Activated CD8-positive, alpha-beta memory T cell treated with anti-CD3 and anti-CD28 coated beads for 4 hours (primary cell): ENCODE measurements around the gene TARS2.

Experiments used
- DNase-seq, 2 donors: peaks; one replicate each; pipeline ENCODE4 v3.0.0-alpha.2; 2020; ENCODE audit warnings: low read depth in 2 of 2

TARS2 gene

DNA sequence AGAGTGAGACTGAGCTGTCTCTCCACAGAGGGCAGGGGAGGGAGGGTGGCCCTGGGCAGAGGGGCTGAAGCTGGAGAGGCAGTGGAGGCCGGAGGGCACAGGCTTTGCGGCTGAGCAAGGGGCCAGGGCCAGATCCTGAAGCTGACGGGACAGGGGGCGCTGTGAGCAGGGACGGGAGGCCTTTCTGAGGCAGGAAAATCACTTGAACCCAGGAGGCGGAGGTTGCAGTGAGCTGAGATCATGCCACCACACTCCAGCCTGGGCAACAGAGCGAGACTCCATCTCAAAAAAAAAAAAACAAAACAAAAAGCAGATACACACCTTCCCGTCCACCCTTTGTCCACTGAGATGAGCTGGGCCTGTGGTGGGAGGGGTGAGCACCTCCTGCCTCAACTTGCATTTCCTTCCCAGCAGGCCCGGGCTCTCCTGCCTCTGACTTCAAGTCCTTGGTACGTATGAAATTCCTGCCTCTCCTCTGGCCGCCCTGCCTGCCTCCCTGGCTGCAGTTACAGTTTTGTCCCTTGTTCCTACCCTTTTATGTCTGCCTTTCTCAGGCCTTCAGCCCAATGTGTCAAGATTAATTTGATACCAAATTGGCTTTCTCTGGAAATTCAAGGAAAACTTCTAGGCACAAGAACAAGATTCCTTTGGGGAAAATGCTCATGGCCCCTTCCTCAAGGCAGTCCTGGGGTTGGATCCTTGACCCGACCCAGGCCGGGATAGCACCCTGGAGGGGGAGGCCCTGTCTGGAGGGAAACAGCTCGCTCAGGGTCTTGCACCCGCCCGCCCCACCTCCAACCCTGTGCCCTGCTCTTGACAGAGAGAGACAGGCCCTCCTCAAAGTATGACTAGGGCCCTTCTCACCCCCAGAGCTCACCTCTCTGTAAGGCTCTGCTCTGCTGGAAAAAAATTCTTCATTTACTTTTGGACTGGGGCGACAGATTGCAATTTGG lies 50.8 kb downstream of the TARS2 start:
- DNase-seq: no peak

DNA sequence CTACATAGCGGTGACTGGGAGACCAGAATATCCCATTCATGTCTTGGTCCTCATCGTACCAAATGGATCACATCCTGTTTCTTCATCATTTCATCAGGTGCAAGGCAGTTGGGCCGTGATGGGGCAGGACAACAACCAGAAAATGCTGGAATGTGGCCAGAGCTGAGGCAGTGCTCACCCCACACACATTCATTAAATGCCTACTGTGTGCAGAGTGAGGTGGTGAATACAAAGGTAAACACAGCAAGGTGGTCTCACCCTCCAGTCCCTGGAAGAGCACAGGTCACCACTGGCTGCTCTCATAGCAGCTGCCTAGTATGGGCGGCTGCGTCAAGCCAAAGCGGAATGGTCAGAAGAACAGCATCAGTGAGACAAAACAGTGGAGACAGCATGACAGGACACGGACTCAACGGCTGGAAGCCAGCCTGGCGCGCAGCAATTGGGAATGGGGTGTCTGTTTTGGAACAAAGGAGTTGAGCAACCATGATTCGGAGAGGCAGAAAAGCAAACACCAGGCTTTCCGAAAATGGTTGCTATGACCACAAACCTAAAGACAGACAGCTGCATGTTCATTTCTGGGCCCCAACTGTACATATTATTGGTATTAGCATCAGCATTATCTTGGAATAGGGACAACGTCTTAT lies 56.4 kb downstream of the TARS2 start:
- DNase-seq: no peak

DNA sequence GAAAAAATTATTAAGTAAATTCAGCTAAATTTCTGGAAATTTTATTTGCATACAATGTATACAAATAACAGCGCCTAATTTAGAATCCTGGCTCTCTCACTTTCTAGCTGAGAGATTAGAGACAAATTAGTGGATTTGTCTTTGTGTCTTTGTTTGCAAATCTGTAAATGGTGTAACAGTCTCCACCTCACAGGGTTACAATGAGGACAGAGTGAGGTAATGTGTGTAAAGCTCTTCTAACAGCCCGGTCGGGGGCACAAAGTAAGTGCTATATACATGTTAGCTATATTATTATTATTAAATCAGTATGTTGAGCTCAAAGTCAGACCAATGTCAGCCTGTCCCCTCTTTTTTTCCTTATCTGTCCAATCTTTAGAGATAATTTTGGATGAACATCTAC lies 57.0 kb downstream of the TARS2 start:
- no peak for DNase-seq

DNA sequence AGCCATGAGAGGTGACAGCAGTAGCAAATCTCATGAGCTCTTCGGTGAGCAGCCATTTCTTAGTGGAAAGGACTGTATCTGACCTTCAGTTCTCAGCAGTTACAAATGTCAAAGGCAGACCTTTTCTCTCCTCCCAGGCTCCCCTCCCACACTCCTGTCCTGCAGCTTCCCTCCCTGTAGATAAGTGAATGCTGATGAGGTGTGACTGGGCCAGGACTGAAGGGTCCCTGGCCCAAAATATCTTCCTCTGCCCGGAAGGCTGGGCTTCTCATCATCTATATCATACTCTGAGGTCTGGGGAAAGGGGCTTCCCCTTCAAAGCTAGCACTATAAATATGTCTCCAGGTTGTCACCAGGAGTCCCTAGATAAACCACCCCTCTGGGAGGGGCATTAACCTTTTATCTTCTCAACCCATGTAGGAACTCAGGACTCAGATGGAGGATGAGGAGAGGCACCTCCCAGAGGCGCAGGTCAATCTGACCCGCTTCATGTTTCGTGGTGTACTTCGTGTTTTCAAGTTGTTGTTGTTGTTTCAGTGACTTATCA lies 58.3 kb downstream of the TARS2 start:
- no peak for DNase-seq

DNA sequence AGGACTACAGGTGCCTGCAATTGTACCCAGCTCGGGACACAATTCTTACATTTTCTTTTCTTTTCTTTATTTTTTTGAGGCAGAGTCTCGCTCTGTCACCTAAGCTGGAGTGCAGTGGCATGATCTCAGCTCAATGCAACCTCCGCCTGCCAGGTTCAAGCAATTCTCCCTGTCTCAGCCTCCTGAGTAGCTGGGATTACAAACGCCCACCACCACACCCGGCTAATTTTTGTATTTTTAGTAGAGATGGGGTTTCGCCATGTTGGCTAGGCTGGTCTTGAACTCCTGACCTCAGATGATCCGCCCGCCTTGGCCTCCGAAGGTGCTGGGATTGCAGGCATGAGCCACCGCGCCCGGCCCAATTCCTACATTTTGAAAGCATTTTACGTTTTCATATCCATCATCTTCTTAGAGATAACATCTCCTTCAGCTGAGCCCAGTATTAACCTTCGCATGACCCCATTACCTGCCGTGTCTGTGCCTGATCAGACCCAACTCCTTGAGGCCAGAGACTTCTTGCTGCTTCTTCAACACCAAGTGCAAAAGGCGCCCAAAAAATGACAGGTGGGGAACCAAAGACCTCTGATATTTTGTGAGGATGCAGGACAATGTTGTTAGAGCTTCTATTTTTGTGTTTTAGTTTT lies 59.2 kb downstream of the TARS2 start:
- no peak for DNase-seq

DNA sequence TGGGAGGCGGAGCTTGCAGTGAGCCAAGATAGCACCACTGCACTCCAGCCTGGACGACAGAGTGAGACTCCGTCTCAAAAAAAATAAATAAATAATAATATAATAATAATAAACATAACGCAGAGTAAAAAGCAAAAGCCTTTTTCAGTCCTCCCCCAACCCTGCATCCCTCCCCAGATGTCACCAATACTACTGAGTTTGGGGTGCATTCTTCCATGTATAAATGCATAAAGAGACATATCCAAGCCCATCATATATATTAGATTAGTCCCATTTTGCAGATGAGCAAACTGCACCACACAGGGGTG lies 61.1 kb downstream of the TARS2 start:
- DNase-seq: no peak

DNA sequence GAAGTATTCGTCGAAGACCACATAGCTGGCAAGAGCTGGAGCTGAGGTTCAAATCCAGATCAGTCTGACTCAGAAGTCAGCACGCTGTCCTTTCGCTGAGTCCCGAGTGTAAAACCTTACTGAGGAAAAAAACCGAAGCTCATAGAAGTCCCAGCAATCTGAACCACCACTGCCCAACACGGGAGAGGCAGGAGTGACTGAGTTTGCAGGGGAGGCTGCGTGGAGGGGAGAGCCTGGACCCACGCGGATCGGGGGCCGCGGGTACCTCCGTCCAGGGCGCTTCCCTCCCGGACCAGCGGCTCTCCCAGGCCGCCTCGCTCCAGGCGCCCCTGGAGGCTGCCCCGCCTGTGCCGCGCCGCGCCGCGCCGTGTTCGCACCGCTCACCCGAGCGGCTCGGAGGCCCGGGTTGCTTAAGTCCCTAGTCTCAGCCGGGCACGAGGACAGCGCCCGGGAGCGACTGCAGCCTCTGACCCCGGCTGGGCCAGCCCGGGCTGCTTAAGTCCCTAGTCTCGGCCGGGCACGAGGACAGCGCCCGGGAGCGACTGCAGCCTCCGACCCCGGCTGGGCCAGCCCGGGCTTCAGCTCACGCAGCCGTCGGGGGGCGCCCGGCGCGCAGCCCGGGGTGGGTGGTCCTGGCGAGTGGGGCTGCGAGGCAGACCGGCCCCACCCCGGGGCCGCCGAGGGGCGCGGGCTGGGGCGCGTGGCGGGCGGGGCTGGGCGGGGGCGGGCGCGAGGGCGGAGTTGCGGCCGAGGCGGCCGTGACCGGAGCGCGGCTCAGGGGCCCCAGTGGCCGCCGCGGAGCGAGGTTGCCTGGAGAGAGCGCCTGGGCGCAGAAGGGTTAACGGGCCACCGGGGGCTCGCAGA lies 61.6 kb downstream of the TARS2 start, which contains the start of gene ADAMTSL4:
Gene ADAMTSL4, plus strand, starts transcription at position 777 of the 864 bp plus-strand sequence. CDS start 2,881 bp downstream, outside the sequence.
- no peak for DNase-seq

DNA sequence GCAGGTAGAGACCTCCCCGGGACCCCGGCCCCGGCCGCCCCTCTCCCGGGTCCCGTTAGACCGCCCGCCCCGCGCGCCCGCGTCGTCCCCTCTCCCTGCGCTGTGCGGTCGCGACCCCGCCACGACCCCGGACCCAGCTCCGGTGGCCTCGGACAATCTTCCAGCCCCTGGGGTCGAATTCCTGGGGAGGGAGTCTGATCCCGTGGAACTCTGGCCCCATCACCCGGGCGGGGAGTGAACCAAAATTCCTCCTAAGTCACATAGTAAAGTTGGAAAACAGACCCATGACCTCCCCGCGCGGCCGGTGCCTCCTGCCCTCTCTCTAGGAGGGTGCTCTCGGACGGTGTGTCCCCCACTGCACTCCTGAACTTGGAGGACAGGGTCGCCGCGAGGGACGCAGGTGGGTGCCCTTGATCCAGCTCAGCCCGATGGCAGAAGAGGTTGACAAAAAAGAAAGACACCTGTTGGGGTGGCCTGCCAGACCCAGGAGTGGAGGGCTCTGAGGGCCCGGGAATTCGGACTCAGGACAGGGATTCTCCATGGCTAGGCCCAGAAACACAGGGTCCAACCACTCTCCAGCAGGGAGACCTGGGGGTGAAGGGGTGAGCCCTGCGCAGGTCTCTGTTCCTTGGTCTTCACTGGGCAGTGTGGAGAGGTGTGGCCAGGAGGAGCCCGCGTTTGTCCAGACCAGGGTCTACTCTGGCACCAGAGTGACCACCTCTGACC lies 62.4 kb downstream of the TARS2 start:
- no peak for DNase-seq

DNA sequence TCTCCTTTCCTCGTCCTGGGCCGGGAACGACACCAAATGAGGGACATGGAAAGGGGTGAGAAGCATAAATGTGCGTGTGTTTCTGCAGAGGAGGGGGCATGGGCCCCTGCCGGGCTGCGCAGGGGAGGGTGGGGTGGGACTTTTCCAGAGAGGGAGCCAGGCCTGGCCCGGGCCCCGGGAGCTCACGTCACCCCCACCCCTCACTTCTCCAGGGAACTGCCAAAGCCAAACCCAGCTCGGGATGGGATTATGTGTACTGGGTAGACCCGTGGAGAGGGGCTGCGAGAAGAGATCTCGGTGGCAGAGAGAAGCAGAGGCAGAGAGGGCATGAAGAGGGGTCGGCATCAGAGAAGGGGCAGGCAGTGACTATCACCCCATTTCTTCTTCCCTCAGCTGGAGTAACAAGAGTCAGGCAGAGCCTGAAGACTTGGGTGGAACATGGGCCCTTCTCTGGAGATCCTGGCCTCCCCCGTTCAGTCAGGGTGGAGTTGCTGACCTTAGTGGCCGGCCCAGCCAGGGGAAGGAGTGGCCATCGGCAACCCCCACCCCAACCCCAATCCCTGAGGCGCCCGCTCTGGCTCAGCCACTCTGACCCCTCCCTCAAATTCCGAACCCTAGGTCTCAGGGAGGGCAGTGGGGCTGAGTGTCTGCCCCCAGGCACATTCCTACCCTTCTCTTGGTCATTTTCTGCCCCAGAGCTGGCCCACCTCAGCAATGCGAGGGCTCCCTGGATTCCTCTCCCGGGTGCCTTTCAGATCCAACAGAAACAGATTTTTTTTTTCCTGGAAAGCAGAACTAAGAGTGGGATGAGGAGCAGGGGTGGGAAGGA lies 63.2 kb downstream of the TARS2 start:
- DNase-seq: no peak

DNA sequence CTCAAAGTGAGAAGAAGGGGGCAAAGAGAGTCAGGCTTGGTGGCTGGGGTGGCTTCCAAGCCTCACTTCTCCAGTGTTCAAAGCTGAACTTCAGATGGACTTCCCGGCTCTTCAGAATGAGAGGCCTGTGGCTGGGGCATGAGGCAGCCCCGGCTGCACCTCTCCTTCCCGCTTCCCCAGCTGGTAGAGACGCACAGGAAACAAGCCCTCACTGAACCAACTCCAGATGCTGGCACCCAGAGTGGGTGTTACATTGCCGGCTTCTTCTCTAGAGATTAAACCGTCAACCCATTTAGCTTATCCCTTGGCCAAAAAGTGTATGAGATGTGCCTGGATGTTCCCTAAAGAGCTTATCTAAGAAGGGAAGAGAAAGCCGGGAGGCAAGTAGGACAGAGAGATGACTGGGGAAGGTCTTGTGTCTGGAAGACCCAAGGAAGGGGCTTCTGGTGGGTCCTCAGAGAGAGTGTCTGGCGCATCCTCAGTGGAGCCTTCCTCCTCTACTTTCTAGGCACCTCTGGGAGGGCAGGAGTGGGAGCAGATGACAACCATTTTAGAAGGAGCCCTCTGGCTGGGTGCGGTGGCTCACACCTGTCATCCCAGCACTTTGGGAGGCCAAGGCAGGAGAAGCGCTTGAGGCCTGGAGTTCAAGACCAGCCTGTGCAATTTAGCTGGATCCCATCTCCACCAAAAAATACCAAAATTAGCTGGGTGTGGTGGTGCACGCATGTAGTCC lies 64.0 kb downstream of the TARS2 start:
- DNase-seq: no peak

DNA sequence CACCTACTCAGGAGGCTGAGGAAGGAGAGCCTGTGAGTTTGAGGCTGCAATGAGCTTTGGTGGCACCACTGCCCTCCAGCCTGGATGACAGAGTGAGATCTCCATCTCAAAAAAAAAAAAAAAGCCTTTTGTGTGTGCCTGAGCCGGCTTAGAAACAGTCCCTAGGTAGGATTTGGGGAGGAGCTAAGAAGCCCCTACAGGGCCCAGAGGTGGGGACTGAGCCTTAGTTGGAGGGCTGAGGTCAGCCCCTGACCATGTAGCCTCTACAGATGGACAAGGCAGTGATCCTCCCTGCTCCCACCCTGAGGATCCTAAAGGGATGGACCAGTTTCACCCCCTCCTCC lies 64.5 kb downstream of the TARS2 start:
- DNase-seq: no peak

DNA sequence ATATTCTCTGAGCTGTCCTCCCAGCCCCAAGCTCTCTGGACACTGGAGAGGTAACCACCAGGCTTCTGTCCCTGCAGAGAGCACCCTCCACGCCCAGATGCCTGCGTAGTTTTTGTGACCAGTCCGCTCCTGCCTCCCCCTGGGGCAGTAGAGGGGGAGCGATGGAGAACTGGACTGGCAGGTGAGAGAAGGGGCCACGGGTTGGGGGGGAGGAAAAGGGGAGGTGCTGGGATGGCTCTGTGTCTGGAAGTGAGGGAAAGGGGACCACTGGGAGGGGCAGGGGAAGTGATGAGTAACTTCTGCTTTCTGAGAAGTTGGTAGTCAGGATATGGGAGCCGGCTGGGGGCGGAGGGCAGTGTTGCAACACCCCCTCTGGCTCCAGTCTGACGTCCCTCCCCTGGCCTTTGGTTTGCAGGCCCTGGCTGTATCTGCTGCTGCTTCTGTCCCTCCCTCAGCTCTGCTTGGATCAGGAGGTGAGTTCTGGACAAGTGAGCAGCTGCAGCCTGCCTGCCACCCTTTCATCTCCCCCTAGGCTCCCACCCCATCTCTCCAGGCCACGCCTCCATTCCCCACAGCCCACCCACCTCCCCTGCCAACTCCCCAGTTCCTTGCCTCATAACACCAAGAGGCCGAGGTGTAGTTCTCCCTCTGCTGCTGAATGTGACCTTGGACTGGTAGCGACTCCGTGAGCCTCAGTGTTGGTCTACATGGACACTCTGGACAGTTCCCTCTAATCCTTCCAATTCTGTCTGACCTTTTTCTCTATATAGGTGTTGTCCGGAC lies 65.1 kb downstream of the TARS2 start:
- no peak for DNase-seq

DNA sequence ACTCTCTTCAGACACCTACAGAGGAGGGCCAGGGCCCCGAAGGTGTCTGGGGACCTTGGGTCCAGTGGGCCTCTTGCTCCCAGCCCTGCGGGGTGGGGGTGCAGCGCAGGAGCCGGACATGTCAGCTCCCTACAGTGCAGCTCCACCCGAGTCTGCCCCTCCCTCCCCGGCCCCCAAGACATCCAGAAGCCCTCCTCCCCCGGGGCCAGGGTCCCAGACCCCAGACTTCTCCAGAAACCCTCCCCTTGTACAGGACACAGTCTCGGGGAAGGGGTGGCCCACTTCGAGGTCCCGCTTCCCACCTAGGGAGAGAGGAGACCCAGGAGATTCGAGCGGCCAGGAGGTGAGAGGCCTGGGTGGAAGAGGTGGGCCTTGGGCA lies 65.7 kb downstream of the TARS2 start:
- no peak for DNase-seq

DNA sequence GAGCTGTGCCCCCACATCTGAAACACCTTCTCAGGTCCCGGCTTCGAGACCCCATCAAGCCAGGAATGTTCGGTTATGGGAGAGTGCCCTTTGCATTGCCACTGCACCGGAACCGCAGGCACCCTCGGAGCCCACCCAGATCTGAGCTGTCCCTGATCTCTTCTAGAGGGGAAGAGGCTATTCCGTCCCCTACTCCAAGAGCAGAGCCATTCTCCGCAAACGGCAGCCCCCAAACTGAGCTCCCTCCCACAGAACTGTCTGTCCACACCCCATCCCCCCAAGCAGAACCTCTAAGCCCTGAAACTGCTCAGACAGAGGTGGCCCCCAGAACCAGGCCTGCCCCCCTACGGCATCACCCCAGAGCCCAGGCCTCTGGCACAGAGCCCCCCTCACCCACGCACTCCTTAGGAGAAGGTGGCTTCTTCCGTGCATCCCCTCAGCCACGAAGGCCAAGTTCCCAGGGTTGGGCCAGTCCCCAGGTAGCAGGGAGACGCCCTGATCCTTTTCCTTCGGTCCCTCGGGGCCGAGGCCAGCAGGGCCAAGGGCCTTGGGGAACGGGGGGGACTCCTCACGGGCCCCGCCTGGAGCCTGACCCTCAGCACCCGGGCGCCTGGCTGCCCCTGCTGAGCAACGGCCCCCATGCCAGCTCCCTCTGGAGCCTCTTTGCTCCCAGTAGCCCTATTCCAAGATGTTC lies 66.3 kb downstream of the TARS2 start:
- no peak for DNase-seq

DNA sequence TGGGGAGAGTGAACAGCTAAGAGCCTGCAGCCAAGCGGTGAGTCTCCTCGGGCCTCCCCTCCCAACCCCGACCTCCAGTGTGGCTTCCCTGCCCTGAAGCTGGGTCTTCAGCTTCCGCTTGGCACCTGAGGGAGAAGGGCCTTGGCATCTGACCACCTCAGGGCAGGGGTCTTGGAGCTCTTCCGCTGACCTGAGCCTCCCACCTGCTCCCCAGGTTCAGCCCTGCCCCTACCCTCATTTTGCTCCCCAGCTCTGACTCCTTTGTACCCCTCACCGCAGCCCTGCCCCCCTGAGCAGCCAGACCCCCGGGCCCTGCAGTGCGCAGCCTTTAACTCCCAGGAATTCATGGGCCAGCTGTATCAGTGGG lies 66.8 kb downstream of the TARS2 start:
- DNase-seq: no peak

DNA sequence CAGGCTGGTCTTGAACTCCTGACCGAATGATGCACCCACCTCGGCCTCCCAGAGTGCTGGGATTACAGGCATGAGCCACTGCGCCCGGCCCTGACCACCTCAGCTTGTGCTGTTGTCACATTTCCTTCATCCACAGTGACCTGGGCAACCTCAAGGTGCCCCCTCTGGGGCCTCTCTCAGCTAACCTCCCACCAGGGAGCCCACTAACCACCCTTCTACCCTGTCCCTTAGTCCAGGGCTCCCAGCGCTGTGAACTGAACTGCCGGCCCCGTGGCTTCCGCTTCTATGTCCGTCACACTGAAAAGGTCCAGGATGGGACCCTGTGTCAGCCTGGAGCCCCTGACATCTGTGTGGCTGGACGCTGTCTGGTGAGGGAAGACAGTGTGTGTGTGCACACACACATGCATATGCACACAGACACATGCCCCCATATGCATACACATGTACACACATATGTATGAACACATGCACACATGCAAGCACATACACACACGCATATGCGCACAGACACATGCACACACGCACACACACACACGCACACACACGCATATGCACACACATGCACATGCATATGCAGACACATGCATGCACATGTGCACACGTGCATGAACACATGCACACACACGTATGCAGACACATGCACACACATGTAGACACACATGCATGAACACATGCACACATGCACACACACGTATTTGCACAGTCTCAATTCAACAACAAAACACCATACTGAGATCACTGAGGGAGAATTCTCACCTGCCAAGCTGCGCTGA lies 68.2 kb downstream of the TARS2 start:
- DNase-seq: no peak
